Measurements from ENCODE around the gene AMH.
A peak's percentile ranks its signal among the peaks of the same experiment; 100 is the strongest.

The AMH gene

DNA sequence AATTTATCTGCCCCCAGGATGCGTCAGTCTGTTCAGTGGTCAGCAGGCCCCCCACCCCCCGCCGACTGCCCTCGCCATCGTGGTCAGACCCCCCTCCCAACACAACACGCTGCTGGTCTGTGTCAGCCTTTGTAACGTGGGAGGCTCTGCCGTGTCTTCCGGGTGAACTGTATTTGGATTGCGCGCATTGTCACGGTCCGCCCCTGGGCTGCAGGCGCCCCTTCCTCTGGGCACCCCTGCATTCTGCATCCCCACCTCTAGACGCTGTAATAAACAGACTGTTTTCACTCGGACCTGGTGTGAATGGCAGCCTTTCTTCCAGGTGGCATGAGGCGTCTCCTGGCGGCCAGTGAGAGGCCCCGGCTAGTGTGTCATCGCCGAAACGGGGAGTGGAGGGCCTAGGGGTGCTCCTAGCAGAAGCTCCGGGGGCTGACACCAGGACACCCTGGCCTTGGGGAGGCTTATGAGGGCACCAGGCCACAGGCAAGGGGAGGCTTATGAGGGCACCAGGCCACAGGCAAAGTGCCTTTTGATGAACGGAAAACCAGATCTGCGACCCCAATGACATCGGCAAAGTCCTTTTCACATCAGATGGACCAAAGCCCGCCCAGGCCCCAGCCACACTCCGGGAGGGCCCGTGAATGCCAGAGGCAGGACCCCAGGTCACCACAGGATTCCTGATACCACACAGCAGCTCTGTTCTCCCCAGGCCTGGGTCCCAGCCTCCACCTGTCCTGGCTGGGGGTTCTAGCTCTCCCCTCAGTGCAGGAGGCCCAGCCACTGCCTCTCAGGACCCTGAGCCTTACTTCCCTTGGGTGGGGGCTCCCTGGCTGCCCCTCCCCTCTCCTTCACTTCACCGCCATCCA lies 16.6 kb upstream of the AMH start:
- TF ChIP-seq POLR2AphosphoS5 (IDR thresholded peaks at IDR 0.05; ENCODE audit: low read depth, low read length), result peak; percentile 47
- TF ChIP-seq FOXP2 (optimal IDR thresholded peaks at IDR 0.05; ENCODE audit: borderline replicate concordance, extremely low read depth, extremely low read length, insufficient read depth), result no peak
- TF ChIP-seq, protein P1, sequence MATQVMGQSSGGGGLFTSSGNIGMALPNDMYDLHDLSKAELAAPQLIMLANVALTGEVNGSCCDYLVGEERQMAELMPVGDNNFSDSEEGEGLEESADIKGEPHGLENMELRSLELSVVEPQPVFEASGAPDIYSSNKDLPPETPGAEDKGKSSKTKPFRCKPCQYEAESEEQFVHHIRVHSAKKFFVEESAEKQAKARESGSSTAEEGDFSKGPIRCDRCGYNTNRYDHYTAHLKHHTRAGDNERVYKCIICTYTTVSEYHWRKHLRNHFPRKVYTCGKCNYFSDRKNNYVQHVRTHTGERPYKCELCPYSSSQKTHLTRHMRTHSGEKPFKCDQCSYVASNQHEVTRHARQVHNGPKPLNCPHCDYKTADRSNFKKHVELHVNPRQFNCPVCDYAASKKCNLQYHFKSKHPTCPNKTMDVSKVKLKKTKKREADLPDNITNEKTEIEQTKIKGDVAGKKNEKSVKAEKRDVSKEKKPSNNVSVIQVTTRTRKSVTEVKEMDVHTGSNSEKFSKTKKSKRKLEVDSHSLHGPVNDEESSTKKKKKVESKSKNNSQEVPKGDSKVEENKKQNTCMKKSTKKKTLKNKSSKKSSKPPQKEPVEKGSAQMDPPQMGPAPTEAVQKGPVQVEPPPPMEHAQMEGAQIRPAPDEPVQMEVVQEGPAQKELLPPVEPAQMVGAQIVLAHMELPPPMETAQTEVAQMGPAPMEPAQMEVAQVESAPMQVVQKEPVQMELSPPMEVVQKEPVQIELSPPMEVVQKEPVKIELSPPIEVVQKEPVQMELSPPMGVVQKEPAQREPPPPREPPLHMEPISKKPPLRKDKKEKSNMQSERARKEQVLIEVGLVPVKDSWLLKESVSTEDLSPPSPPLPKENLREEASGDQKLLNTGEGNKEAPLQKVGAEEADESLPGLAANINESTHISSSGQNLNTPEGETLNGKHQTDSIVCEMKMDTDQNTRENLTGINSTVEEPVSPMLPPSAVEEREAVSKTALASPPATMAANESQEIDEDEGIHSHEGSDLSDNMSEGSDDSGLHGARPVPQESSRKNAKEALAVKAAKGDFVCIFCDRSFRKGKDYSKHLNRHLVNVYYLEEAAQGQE (IDR thresholded peaks at IDR 0.05; ENCODE audit: insufficient read depth in 1 of 2, low read depth in 2 of 2, low read length in 2 of 2), result no peak
- no peak for TF ChIP-seq TAF1 (IDR thresholded peaks at IDR 0.05; ENCODE audit: borderline replicate concordance, insufficient read depth, low read length)
- TF ChIP-seq SIN3A (IDR thresholded peaks at IDR 0.05; ENCODE audit: borderline replicate concordance, insufficient read depth, low read length), result no peak

DNA sequence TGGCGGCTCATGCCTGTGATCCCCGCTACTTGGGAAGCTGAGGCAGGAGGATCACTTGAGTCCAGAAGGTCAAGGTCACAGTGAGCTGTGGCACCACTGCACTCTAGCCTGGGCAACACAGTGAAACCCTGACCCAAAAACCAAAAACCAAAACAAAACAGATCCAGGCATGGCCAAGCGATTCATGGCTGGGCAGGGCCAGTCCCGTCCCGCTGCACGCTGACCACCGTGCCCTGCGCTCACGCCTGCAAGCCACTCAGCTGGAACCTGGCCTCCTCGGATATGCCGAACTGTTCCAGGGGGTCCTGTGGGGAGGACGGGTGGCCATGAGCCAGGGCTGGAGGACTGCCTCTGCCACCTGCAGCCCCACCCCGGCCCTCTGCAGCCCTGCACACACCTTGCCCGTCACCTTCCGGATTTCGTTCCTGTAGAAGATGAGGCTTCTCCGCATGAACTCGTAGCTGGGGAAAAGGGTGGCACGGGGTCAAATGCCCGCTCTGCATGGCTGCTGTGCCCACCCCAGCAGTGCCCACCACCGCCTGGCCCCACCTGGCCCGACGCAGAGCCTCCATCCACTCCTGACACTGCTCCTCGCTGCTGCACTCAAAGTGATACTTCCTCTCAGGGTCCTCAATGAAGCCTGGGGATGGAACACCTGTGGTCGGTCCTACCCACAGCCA lies 15.4 kb upstream of the AMH start:
- TF ChIP-seq FOXP2 (optimal IDR thresholded peaks at IDR 0.05; ENCODE audit: borderline replicate concordance, extremely low read depth, extremely low read length, insufficient read depth) (no peak), SIN3A (IDR thresholded peaks at IDR 0.05; ENCODE audit: borderline replicate concordance, insufficient read depth, low read length) (no peak), POLR2AphosphoS5 (IDR thresholded peaks at IDR 0.05; ENCODE audit: low read depth, low read length) (no peak)
- TF ChIP-seq, protein P1 (IDR thresholded peaks at IDR 0.05; ENCODE audit: insufficient read depth in 1 of 2, low read depth in 2 of 2, low read length in 2 of 2), result no peak

DNA sequence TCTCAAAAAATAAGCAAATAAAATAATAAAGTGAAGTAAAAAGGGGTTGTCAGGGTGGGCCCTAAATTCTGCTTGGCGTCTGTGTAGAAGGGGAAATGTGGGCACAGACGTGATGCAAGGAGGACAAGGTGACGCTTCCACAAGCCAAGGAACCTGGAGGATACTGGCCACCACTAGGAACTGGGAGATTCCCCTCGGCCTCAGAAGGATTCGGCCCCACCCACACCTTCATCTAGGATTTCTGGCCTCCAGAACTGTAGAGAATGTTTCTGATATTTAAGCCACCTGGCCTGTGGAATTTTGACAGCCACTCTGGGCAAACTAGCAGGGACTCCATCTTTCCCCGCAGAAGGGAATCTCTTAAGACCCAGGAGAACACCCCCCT lies 14.1 kb upstream of the AMH start:
- TF ChIP-seq SIN3A (IDR thresholded peaks at IDR 0.05; ENCODE audit: borderline replicate concordance, insufficient read depth, low read length) (no peak), POLR2AphosphoS5 (IDR thresholded peaks at IDR 0.05; ENCODE audit: low read depth, low read length) (no peak), FOXP2 (optimal IDR thresholded peaks at IDR 0.05; ENCODE audit: borderline replicate concordance, extremely low read depth, extremely low read length, insufficient read depth) (no peak), TAF1 (IDR thresholded peaks at IDR 0.05; ENCODE audit: borderline replicate concordance, insufficient read depth, low read length) (no peak)
- TF ChIP-seq, protein P1 (IDR thresholded peaks at IDR 0.05; ENCODE audit: insufficient read depth in 1 of 2, low read depth in 2 of 2, low read length in 2 of 2), result no peak

DNA sequence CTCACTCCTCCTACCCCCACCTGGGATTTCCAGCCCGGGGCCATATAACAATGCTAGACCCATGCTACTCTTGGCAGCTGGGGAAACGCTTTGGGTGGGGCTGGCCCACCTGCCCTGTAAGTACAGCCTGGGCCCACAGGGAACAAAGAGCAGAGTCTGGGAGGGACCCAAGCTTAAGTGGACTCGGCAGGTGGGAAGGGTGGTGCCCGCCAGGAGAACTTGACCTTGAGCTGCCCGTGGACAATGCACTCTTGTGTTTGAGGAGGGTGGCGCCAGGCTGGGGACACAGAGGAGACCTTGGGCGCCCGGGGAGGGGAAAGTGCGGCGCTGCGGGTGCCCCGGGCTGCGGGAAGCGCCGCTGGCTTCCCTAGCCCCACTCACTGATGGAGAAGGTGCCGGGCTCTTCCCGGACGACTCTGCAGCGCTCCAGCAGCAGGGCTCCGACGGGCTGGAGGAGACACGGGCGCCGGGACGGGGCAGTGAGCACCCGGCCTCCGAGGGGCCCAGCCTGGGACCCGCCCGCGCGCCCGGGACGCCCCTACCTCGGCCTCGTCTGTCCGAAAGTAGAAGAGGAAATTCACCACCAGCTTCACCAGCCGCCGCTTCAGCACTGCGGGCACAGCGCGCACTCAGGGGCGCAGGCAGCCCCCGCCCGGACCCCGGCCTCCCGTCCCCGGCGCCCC lies 13.6 kb upstream of the AMH start:
- TF ChIP-seq SIN3A (IDR thresholded peaks at IDR 0.05; ENCODE audit: borderline replicate concordance, insufficient read depth, low read length) (peak; percentile 49; the same call in 1 of the 2 replicates), FOXP2 (optimal IDR thresholded peaks at IDR 0.05; ENCODE audit: borderline replicate concordance, extremely low read depth, extremely low read length, insufficient read depth) (no peak), POLR2AphosphoS5 (IDR thresholded peaks at IDR 0.05; ENCODE audit: low read depth, low read length) (no peak), TAF1 (IDR thresholded peaks at IDR 0.05; ENCODE audit: borderline replicate concordance, insufficient read depth, low read length) (no peak)
- TF ChIP-seq, protein P1 (IDR thresholded peaks at IDR 0.05; ENCODE audit: insufficient read depth in 1 of 2, low read depth in 2 of 2, low read length in 2 of 2), result no peak
